Skeletal muscle tissue (tissue), 5 donors: ENCODE measurements around the gene CD101. TPM values are rescaled to one million over a fixed set of nuclear protein-coding genes. Genes with fewer than 3 reads are reported as not detected.

Experiments used
- H3K27ac ChIP-seq: one replicate; pipeline ENCODE4 v1.7.0; 2013; ENCODE audit warnings: mild to moderate bottlenecking, low read depth, low read length, inconsistent platforms
- H3K27me3 ChIP-seq, 3 donors: one replicate each; pipeline ENCODE4 v1.7.0; 2013; ENCODE audit warnings: low read length in 3 of 3; ENCODE audit not compliant: control insufficient read depth in 3 of 3, insufficient read depth in 3 of 3
- H3K36me3 ChIP-seq, 3 donors: one replicate each; pipeline ENCODE4 v1.7.0; 2013; ENCODE audit warnings: low read length in 3 of 3; ENCODE audit not compliant: control insufficient read depth in 3 of 3, insufficient read depth in 3 of 3
- H3K4me1 ChIP-seq, 3 donors: one replicate each; pipeline ENCODE4 v1.7.0; 2013; ENCODE audit warnings: low read length in 3 of 3, mild to moderate bottlenecking in 3 of 3; ENCODE audit not compliant: control insufficient read depth in 3 of 3, insufficient read depth in 3 of 3
- H3K4me3 ChIP-seq, 3 donors: one replicate each; pipeline ENCODE4 v1.7.0; 2013; ENCODE audit warnings: low read length in 3 of 3
- H3K9ac ChIP-seq, 3 donors: one replicate each; pipeline ENCODE4 v1.7.0; 2013; ENCODE audit warnings: low read length in 3 of 3, mild to moderate bottlenecking in 3 of 3, moderate library complexity in 2 of 3, low read depth in 1 of 3
- H3K9me3 ChIP-seq, 3 donors: one replicate each; pipeline ENCODE4 v1.7.0; 2013; ENCODE audit warnings: low read length in 3 of 3; ENCODE audit not compliant: control insufficient read depth in 3 of 3
- small RNA-seq: library from RNA; depleted of rRNA; stranded (forward); fragments of <200 nt; gene quantifications from one replicate; pipeline ENCODE3, GENCODE V24; 2014
- total RNA-seq: library from RNA; depleted of rRNA; stranded (reverse); fragments of >200 nt; gene quantifications from one replicate; pipeline ENCODE4 v1.2.3, GENCODE V29; 2014
- donor health status: Osteomylitis.

CD101 gene
- total RNA-seq, 1 donor from 2014 or later: 2.1 TPM

- Histone ChIP-seq H3K27me3 (no peaks in the 10 kb centered on the region), H3K36me3 (peaks cover 6 to 33% (median 25%) of the 10 kb centered on the region in 3 donors)
Observed at GRCh38 chr1:117079737-117080136, 78.2 kb downstream of the CD101 start.

DNA sequence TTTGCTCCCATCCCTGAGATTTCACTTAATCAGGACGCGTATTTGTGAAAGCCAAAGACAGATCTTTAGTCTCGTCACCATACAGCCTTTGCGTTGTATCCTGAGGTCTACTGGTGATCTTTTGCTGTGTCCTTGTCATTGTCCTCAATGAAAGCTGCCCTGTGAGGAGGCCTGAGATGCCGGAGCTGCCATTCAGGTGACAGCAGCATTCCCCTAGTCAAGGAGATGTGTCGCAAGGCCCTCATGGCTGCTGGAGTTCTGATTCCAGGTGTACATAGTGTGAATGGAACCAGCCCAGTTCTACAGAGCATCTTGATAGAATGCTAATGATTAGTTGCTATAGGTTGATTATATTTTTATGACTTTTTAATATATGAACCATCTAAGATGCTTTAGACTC, 82.7 kb downstream of the CD101 start:
- Histone ChIP-seq H3K27me3 (no peaks in the 10 kb centered on the region), H3K9me3 (no peaks in the 10 kb centered on the region), H3K9ac (no peak overlapping the region), H3K27ac (no peak overlapping the region), H3K4me1 (no peaks in the 10 kb centered on the region), H3K4me3 (no peak overlapping the region), H3K36me3 (peaks cover 0 to 15% (median 12%) of the 10 kb centered on the region in 3 donors)

More at GRCh38 chr1:117079737-117080136, 78.2 kb downstream of the CD101 start:
- H3K4me1 ChIP-seq: no peaks in the 10 kb centered on the region
- H3K9me3 ChIP-seq: no peaks in the 10 kb centered on the region
- H3K27ac ChIP-seq: no peak overlapping the region
- no peak overlapping the region for H3K4me3 ChIP-seq
- H3K9ac ChIP-seq: no peak overlapping the region

Small RNAs within 50 kb of the gene (small RNA-seq; reads per million reads assigned to genes)
- gene RNA5SP55: not detected

Other genes starting within 250 kb of the CD101 start
- gene CD2, start 247.3 kb upstream of the CD101 start, total RNA-seq: under 0.01 TPM
- gene PTGFRN, start 91.8 kb upstream of the CD101 start, total RNA-seq: 105 TPM
- gene TTF2, start 58.6 kb downstream of the CD101 start, total RNA-seq: 3.7 TPM
- 7.3 TPM for gene TRIM45, start 120.0 kb downstream of the CD101 start, total RNA-seq
- not detected for gene VTCN1, start 209.2 kb downstream of the CD101 start, total RNA-seq